ENCODE results near the gene PLAU.

The PLAU gene

GRCh38 chr10:73900064-73900463 lies 10.9 kb upstream of the PLAU start:
- ChIA-PET CTCF (no interaction called here), POLR2A (interaction anchor here (1.5 kb wide), 1 partner anchor 9 kb away, joined by 3 read pairs; no protein-coding TSS in a partner anchor)
- TF ChIP-seq NFRKB (IDR thresholded peaks at IDR 0.05) (no peak), FOXM1 (IDR thresholded peaks at IDR 0.05; ENCODE audit: borderline replicate concordance) (no peak), ZNF384 (IDR thresholded peaks at IDR 0.05) (no peak), FOXA1 (IDR thresholded peaks at IDR 0.05) (no peak), SUZ12 (IDR thresholded peaks at IDR 0.05) (no peak), ARNT (IDR thresholded peaks at IDR 0.05) (no peak), PKNOX1 (IDR thresholded peaks at IDR 0.05) (no peak), SP1 (IDR thresholded peaks at IDR 0.05) (no peak), CTBP1 (IDR thresholded peaks at IDR 0.05; ENCODE audit: borderline replicate concordance) (no peak), ELF4 (IDR thresholded peaks at IDR 0.05) (no peak), FOXK2 (IDR thresholded peaks at IDR 0.05) (no peak), LEF1 (IDR thresholded peaks at IDR 0.05; ENCODE audit: borderline replicate concordance) (no peak), L3MBTL2 (conservative IDR thresholded peaks at IDR 0.05) (no peak), TARDBP (IDR thresholded peaks at IDR 0.05) (no peak), BHLHE40 (IDR thresholded peaks at IDR 0.05; ENCODE audit: borderline replicate concordance) (no peak), HDGF (IDR thresholded peaks at IDR 0.05; ENCODE audit: borderline replicate concordance) (no peak)
- DNase-seq (ENCODE audit: extremely low spot score), result no peak

GRCh38 chr10:73901261-73901660 lies 9.7 kb upstream of the PLAU start:
- no peak for TF ChIP-seq NFRKB (IDR thresholded peaks at IDR 0.05)
- no peak for TF ChIP-seq FOXM1 (IDR thresholded peaks at IDR 0.05; ENCODE audit: borderline replicate concordance)
- TF ChIP-seq ZNF384 (IDR thresholded peaks at IDR 0.05), result no peak
- TF ChIP-seq PKNOX1 (IDR thresholded peaks at IDR 0.05), result no peak
- no peak for DNase-seq (ENCODE audit: extremely low spot score)
- ChIA-PET CTCF (no interaction called here), POLR2A (no interaction called here)

GRCh38 chr10:73902351-73902750 lies 8.6 kb upstream of the PLAU start:
- no peak for DNase-seq (ENCODE audit: extremely low spot score)
- POLR2A ChIA-PET, result no interaction called here
- CTCF ChIA-PET, result interaction anchor here (0.6 to 0.7 kb wide), 3 partner anchors 131 to 1320 kb away, joined by 3 to 6 read pairs (median 3); a partner anchor contains a TSS

GRCh38 chr10:73905256-73906020 lies 5.5 kb upstream of the PLAU start:
- TF ChIP-seq FOXK2 (IDR thresholded peaks at IDR 0.05), result no peak
- no peak for TF ChIP-seq ARNT (IDR thresholded peaks at IDR 0.05)
- no peak for TF ChIP-seq FOXA1 (IDR thresholded peaks at IDR 0.05)
- no peak for DNase-seq (ENCODE audit: extremely low spot score)
- CTCF ChIA-PET, result no interaction called here
- POLR2A ChIA-PET, result interaction anchor here (1.7 kb wide), 1 partner anchor 12 kb away, joined by 5 read pairs; no protein-coding TSS in a partner anchor

More at GRCh38 chr10:73902351-73902750, 8.6 kb upstream of the PLAU start:
- no peak for TF ChIP-seq ARNT (IDR thresholded peaks at IDR 0.05)
- TF ChIP-seq BHLHE40 (IDR thresholded peaks at IDR 0.05; ENCODE audit: borderline replicate concordance), result no peak
- no peak for TF ChIP-seq CTBP1 (IDR thresholded peaks at IDR 0.05; ENCODE audit: borderline replicate concordance)
- no peak for TF ChIP-seq HDGF (IDR thresholded peaks at IDR 0.05; ENCODE audit: borderline replicate concordance)
- no peak for TF ChIP-seq L3MBTL2 (conservative IDR thresholded peaks at IDR 0.05)
- TF ChIP-seq FOXK2 (IDR thresholded peaks at IDR 0.05), result no peak
- no peak for TF ChIP-seq TARDBP (IDR thresholded peaks at IDR 0.05)
- TF ChIP-seq PKNOX1 (IDR thresholded peaks at IDR 0.05), result no peak
- no peak for TF ChIP-seq ZNF384 (IDR thresholded peaks at IDR 0.05)
- no peak for TF ChIP-seq SUZ12 (IDR thresholded peaks at IDR 0.05)
- no peak for TF ChIP-seq SP1 (IDR thresholded peaks at IDR 0.05)
- TF ChIP-seq ELF4 (IDR thresholded peaks at IDR 0.05), result no peak
- TF ChIP-seq NFRKB (IDR thresholded peaks at IDR 0.05), result no peak

GRCh38 chr10:73906524-73907447 lies 4.1 kb upstream of the PLAU start:
- CTCF ChIA-PET, result interaction anchor here (0.7 to 1.3 kb wide), 3 partner anchors 21 to 34 kb away, joined by 4 to 5 read pairs (median 5); no protein-coding TSS in a partner anchor
- TF ChIP-seq ARNT (IDR thresholded peaks at IDR 0.05), result no peak
- no peak for TF ChIP-seq NFRKB (IDR thresholded peaks at IDR 0.05)
- no peak for TF ChIP-seq CTBP1 (IDR thresholded peaks at IDR 0.05; ENCODE audit: borderline replicate concordance)
- no peak for TF ChIP-seq SUZ12 (IDR thresholded peaks at IDR 0.05)
- TF ChIP-seq SP1 (IDR thresholded peaks at IDR 0.05), result no peak
- TF ChIP-seq FOXM1 (IDR thresholded peaks at IDR 0.05; ENCODE audit: borderline replicate concordance), result no peak
- peak; percentile 41 for DNase-seq (ENCODE audit: extremely low spot score)
- POLR2A ChIA-PET, result interaction anchor here (0.7 to 1.7 kb wide), 3 partner anchors 8 to 60 kb away, joined by 3 to 5 read pairs (median 3); no protein-coding TSS in a partner anchor

Measured in HEK293T (cell line).